Caco-2 (cell line): ENCODE data around the gene SLC25A5. TPM values are rescaled to one million over a fixed set of nuclear protein-coding genes. Genes with fewer than 3 reads are reported as not detected.

Experiments
- BruUV-seq: library from RNA; stranded (reverse); fragments of 400-500 nt; replicated peaks from 2 replicates; lab custom pipeline; 2021; lab: Mats Ljungman, UMichigan
- CTCF ChIA-PET: fragments of 300-600 bp; sonication (Branson Sonifier 250); formaldehyde crosslinking; loops from one replicate; lab custom pipeline; 2022; ENCODE audit warnings: antibody characterized with exemption; lab: Charles Lee
- POLR2A ChIA-PET: fragments of 300-600 bp; sonication (Branson Sonifier 250); formaldehyde crosslinking; loops from one replicate; lab custom pipeline; 2022; ENCODE audit warnings: antibody characterized with exemption; lab: Charles Lee
- DNase-seq, 2 experiments: peaks; one replicate each; pipeline versions ENCODE4 v3.0.0 to v3.0.0-alpha.2; 2020 to 2022
- H3K27me3 ChIP-seq: replicated peaks from 2 replicates; pipeline ENCODE4 v1.6.0; 2011; ENCODE audit warnings: low read length; ENCODE audit not compliant: control insufficient read depth, insufficient read depth
- H3K36me3 ChIP-seq: 2 replicates; pipeline ENCODE4 v1.5.1; 2011; ENCODE audit warnings: low read length; ENCODE audit not compliant: control insufficient read depth, insufficient read depth
- H3K4me1 ChIP-seq: fragments of 250-450 bp; sonication (Bioruptor Pico); 2 replicates; pipeline ENCODE4 v1.5.1; 2020; ENCODE audit warnings: mild to moderate bottlenecking
- H3K4me3 ChIP-seq: 2 replicates; pipeline ENCODE4 v1.5.1; 2011; ENCODE audit warnings: low read depth, mild to moderate bottlenecking, control low read depth, low read length
- H3K9me3 ChIP-seq: fragments of 250-450 bp; sonication (Bioruptor Pico); 2 replicates; pipeline ENCODE4 v1.5.1; 2020; ENCODE audit warnings: mild to moderate bottlenecking, moderate library complexity
- H3K27ac Mint-ChIP-seq: one replicate; pipeline ENCODE4 v1.8.0; 2022; ENCODE audit warnings: mixed read lengths; ENCODE audit not compliant: unreplicated experiment
- H3K27me3 Mint-ChIP-seq: one replicate; pipeline ENCODE4 v1.8.0; 2022; ENCODE audit warnings: mixed read lengths; ENCODE audit not compliant: insufficient read depth, unreplicated experiment
- H3K36me3 Mint-ChIP-seq: one replicate; pipeline ENCODE4 v1.8.0; 2022; ENCODE audit warnings: mild to moderate bottlenecking, mixed read lengths; ENCODE audit not compliant: insufficient read depth, unreplicated experiment
- H3K4me1 Mint-ChIP-seq: one replicate; pipeline ENCODE4 v1.8.0; 2022; ENCODE audit warnings: low read depth, mixed read lengths; ENCODE audit not compliant: unreplicated experiment
- H3K4me3 Mint-ChIP-seq: one replicate; pipeline ENCODE4 v1.8.0; 2022; ENCODE audit warnings: mild to moderate bottlenecking, moderate library complexity, mixed read lengths; ENCODE audit not compliant: unreplicated experiment
- H3K9me3 Mint-ChIP-seq: one replicate; pipeline ENCODE4 v1.8.0; 2022; ENCODE audit warnings: mixed read lengths; ENCODE audit not compliant: unreplicated experiment
- CTCF ChIP-seq, 2 experiments: fragments of 200-600 bp in 1 of 2; IDR thresholded peaks; 1 replicate in 1 of 2; 2 replicates in 1 of 2; pipeline versions ENCODE4 v1.5.1 to v1.8.0; 2011 to 2022; ENCODE audit warnings: antibody characterized with exemption in 1 of 2, control low read depth in 1 of 2, inconsistent platforms in 1 of 2, low read depth in 1 of 2, low read length in 1 of 2, mild to moderate bottlenecking in 1 of 2, moderate library complexity in 1 of 2; ENCODE audit not compliant: insufficient read depth in 1 of 2, severe bottlenecking in 1 of 2, unreplicated experiment in 1 of 2
- intact Hi-C: fragments of 100-400 bp; cut with micrococcal nuclease; formaldehyde crosslinking; loops from one replicate; pipeline ENCODE4 v1.10.0; 2022; ENCODE audit not compliant: unreplicated experiment
- total RNA-seq: library from RNA; stranded (reverse); gene quantifications from 2 replicates; pipeline ENCODE4 v1.2.3, GENCODE V29; 2022

The SLC25A5 gene
- total RNA-seq, 1 experiment from 2014 or later: 416 TPM

GRCh38 chrX:119474615-119475388 is 6.6 kb downstream of the SLC25A5 start:
- no peak overlapping the region for H3K4me3 Mint-ChIP-seq
- no peaks in the 10 kb centered on the region for H3K9me3 Mint-ChIP-seq
- ChIA-PET POLR2A (no interaction called here), CTCF (interaction anchor here (0.8 kb wide), 1 partner anchor 37 kb away, joined by 3 read pairs; no protein-coding TSS in a partner anchor)
- Histone ChIP-seq H3K27me3 (no peaks in the 10 kb centered on the region), H3K36me3 (no peaks in the 10 kb centered on the region), H3K4me1 (peaks cover 21% of the 10 kb centered on the region), H3K9me3 (no peaks in the 10 kb centered on the region), H3K4me3 (no peak overlapping the region)
- intact Hi-C loops: no loop called here
- TF ChIP-seq CTCF (IDR thresholded peaks at IDR 0.05; ENCODE audit: insufficient read depth in 1 of 2, low read depth in 1 of 2, low read length in 1 of 2, severe bottlenecking in 1 of 2, unreplicated experiment in 1 of 2): no peak
- H3K27me3 Mint-ChIP-seq: no peaks in the 10 kb centered on the region
- BruUV-seq: no TSS peak
- no peak for DNase-seq
- H3K27ac Mint-ChIP-seq: no peak overlapping the region
- H3K4me1 Mint-ChIP-seq: peaks cover 6% of the 10 kb centered on the region
- H3K36me3 Mint-ChIP-seq: peaks cover 37% of the 10 kb centered on the region

DNA sequence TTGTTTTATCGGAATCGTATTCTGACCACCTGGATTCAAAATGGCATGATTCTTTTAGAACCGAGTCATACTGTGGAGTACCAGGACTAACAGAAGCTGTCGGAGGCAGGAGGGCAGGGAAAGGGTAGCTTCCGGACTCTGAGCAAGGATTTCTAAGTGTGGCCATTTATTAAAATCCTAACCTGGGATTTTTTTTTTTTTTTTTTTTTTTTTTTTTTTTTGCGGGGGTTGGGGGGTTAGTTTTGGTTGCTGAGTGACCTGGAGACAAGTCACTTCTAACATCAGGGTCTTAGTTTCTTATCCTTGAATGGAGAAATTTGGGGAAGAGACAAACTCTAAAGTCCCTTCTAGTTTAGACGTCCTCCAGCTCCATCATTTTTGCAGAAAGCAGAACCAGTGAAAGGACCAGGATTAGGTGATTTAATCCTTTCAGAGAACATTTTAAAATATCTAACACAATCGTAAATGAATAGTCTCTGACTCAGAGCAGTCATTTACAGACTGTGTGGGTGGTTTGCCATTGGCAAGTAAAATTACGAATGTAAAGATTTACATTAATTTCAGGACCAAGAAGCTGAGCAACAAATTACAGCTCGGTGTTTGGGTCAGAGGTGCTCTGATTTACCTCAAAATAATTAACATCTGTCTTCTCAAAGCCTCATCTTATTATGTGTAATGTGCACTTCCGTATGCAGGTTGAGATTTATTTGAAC is 7.3 kb downstream of the SLC25A5 start:
- CTCF ChIA-PET: interaction anchor here (0.8 kb wide), 1 partner anchor 37 kb away, joined by 3 read pairs; no protein-coding TSS in a partner anchor

More for the DNA sequence above, 7.3 kb downstream of the SLC25A5 start:
- POLR2A ChIA-PET: no interaction called here
- H3K4me1 ChIP-seq: peaks cover 21% of the 10 kb centered on the region
- intact Hi-C loops: no loop called here
- DNase-seq: no peak
- no peaks in the 10 kb centered on the region for H3K36me3 ChIP-seq
- H3K9me3 ChIP-seq: no peaks in the 10 kb centered on the region
- no peaks in the 10 kb centered on the region for H3K27me3 ChIP-seq
- H3K27me3 Mint-ChIP-seq: no peaks in the 10 kb centered on the region
- no peaks in the 10 kb centered on the region for H3K9me3 Mint-ChIP-seq
- H3K36me3 Mint-ChIP-seq: peaks cover 29% of the 10 kb centered on the region
- no peak for TF ChIP-seq CTCF (IDR thresholded peaks at IDR 0.05; ENCODE audit: insufficient read depth in 1 of 2, low read depth in 1 of 2, low read length in 1 of 2, severe bottlenecking in 1 of 2, unreplicated experiment in 1 of 2)
- BruUV-seq: no TSS peak
- H3K4me1 Mint-ChIP-seq: peaks cover 12% of the 10 kb centered on the region
- H3K4me3 ChIP-seq: no peak overlapping the region
- H3K4me3 Mint-ChIP-seq: no peak overlapping the region
- no peak overlapping the region for H3K27ac Mint-ChIP-seq
